HT-29 (cell line): ENCODE data around the gene NPIPB13. TPM values are rescaled to one million over a fixed set of nuclear protein-coding genes. Genes with fewer than 3 reads are reported as not detected.
"Not testable (repeated sequence)": the region's sequence is repeated elsewhere in the genome, so short reads cannot be mapped to it uniquely, and the experiment has no call there.

ENCODE experiments used
- DNase-seq: peaks from one replicate; pipeline ENCODE4 v3.0.0-alpha.2; 2015; ENCODE audit warnings: low spot score
- small RNA-seq: library from RNA; depleted of rRNA; stranded (forward); fragments of <200 nt; gene quantifications from one replicate; pipeline ENCODE3, GENCODE V24; 2014
- total RNA-seq: library from RNA; depleted of rRNA; stranded (reverse); fragments of >200 nt; shearing (Covaris generic); gene quantifications from 2 replicates; pipeline ENCODE4 v1.2.3, GENCODE V29; 2014; rRNA removed

NPIPB13 gene
- total RNA-seq, result 0.39 and 1.0 TPM in 2 replicates

- DNase-seq, result not testable (repeated sequence)
Observed at GRCh38 chr16:30248379-30248778, at the start of gene NPIPB13. TSS of gene NPIPB13 (minus strand) at chr16:30248479. CDS start at chr16:30245573, 2,906 bp downstream.

- not testable (repeated sequence) for DNase-seq
Observed at GRCh38 chr16:30282357-30282756, 34.1 kb upstream of the NPIPB13 start.

GRCh38 chr16:30278523-30278922 lies 30.2 kb upstream of the NPIPB13 start:
- not testable (repeated sequence) for DNase-seq

- not testable (repeated sequence) for DNase-seq
Observed at GRCh38 chr16:30217082-30217481, 31.2 kb downstream of the NPIPB13 start.

- DNase-seq, result not testable (repeated sequence)
Observed at GRCh38 chr16:30211414-30211813, 36.9 kb downstream of the NPIPB13 start.

- DNase-seq, result not testable (repeated sequence)
Observed at GRCh38 chr16:30209032-30209431, 39.2 kb downstream of the NPIPB13 start.

GRCh38 chr16:30207063-30207704 lies 41.1 kb downstream of the NPIPB13 start:
- not testable (repeated sequence) for DNase-seq

- not testable (repeated sequence) for DNase-seq
Observed at GRCh38 chr16:30206252-30206651, 42.0 kb downstream of the NPIPB13 start.

GRCh38 chr16:30205541-30206236 lies 42.6 kb downstream of the NPIPB13 start:
- DNase-seq, result not testable (repeated sequence)

GRCh38 chr16:30199608-30200343 lies 48.5 kb downstream of the NPIPB13 start:
- DNase-seq, result not testable (repeated sequence)

- not testable (repeated sequence) for DNase-seq
Observed at GRCh38 chr16:30199049-30199448, 49.2 kb downstream of the NPIPB13 start, which contains the start of gene SULT1A3. TSS of gene SULT1A3 (plus strand) at chr16:30199255. CDS start at chr16:30200729, 1,474 bp downstream.

Small RNAs within 50 kb of the gene (small RNA-seq; reads per million reads assigned to genes)
- not detected for gene AC106782.4

Other genes with a start within 250 kb of the NPIPB13 start
- gene DOC2A, start 237.5 kb downstream of the NPIPB13 start, total RNA-seq, result 0.89 TPM in 1 of 2 replicates, not detected in the other
- gene C16orf92, start 225.3 kb downstream of the NPIPB13 start, total RNA-seq, result not detected in 2 replicates
- 0.79 TPM in 1 of 2 replicates, not detected in the other for gene TLCD3B, start 217.2 kb downstream of the NPIPB13 start, total RNA-seq
- 1,983 and 2,051 TPM in 2 replicates for gene ALDOA, start 182.7 kb downstream of the NPIPB13 start, total RNA-seq
- gene PPP4C, start 172.5 kb downstream of the NPIPB13 start, total RNA-seq, result 215 and 226 TPM in 2 replicates
- gene TBX6, start 156.6 kb downstream of the NPIPB13 start, total RNA-seq, result 2.5 and 3.5 TPM in 2 replicates
- gene YPEL3, start 152.3 kb downstream of the NPIPB13 start, total RNA-seq, result 14.3 and 16.2 TPM in 2 replicates
- 1.2 and 1.5 TPM in 2 replicates for gene GDPD3, start 134.9 kb downstream of the NPIPB13 start, total RNA-seq
- 34.5 and 39.2 TPM in 2 replicates for gene MAPK3, start 125.3 kb downstream of the NPIPB13 start, total RNA-seq
- gene CORO1A, start 64.9 kb downstream of the NPIPB13 start, total RNA-seq, result 7.6 and 10.1 TPM in 2 replicates
- 143 and 216 TPM in 2 replicates for gene BOLA2B, start 54.8 kb downstream of the NPIPB13 start, total RNA-seq
- gene SLX1A, start 54.6 kb downstream of the NPIPB13 start, total RNA-seq, result 81.6 and 97.9 TPM in 2 replicates
- gene SULT1A3, start 49.2 kb downstream of the NPIPB13 start, total RNA-seq, result 7.5 and 14.0 TPM in 2 replicates
- gene CD2BP2, start 106.8 kb upstream of the NPIPB13 start, total RNA-seq, result 42.8 and 49.4 TPM in 2 replicates
- gene TBC1D10B, start 122.0 kb upstream of the NPIPB13 start, total RNA-seq, result 63.3 and 66.5 TPM in 2 replicates
- gene MYL11, start 126.3 kb upstream of the NPIPB13 start, total RNA-seq, result 1.0 TPM in 1 of 2 replicates, not detected in the other
- 0.16 TPM in 1 of 2 replicates, not detected in the other for gene SEPTIN1, start 134.1 kb upstream of the NPIPB13 start, total RNA-seq
- 19.0 and 20.3 TPM in 2 replicates for gene ZNF48, start 146.9 kb upstream of the NPIPB13 start, total RNA-seq
- 12.6 and 17.7 TPM in 2 replicates for gene ZNF771, start 159.1 kb upstream of the NPIPB13 start, total RNA-seq
- 107 and 111 TPM in 2 replicates for gene DCTPP1, start 181.6 kb upstream of the NPIPB13 start, total RNA-seq
- 11.0 and 12.4 TPM in 2 replicates for gene SEPHS2, start 197.4 kb upstream of the NPIPB13 start, total RNA-seq
- gene ITGAL, start 224.3 kb upstream of the NPIPB13 start, total RNA-seq, result not detected in 2 replicates